ENCODE data around the gene RPS29. TPM values are rescaled to one million over a fixed set of nuclear protein-coding genes. Genes with fewer than 3 reads are reported as not detected.

The RPS29 gene
- total and polyA plus RNA-seq, 2 of the 13 experiments (the other 11 are each of a cell fraction or from before 2014, with no cell fraction given) = 4,303 to 8,215 TPM

GRCh38 chr14:49598485-49599300 is 12.5 kb upstream of the RPS29 start, which contains the start of gene LRR1 (continued):
- TF ChIP-seq SCMH1 (CRISPR knock-in tag; IDR thresholded peaks at IDR 0.05; ENCODE audit: borderline replicate concordance) = no peak
- TF ChIP-seq REST (IDR thresholded peaks at IDR 0.05; ENCODE audit: borderline replicate concordance in 1 of 2, low read depth in 1 of 2, low read length in 2 of 2) = 0 out of 4 replicates have a peak, but pooled peaks of 1 of the 2 experiments have one; percentile 19
- peak; percentile 96 for TF ChIP-seq UBTF (CRISPR knock-in tag; IDR thresholded peaks at IDR 0.05)
- TF ChIP-seq ZNF33B (CRISPR knock-in tag; IDR thresholded peaks at IDR 0.05) = 0 out of 2 replicates have a peak, but pooled peaks have one; percentile 42
- TF ChIP-seq CREM (IDR thresholded peaks at IDR 0.05) = peak; percentile 47; the same call in 1 of the 2 replicates
- TF ChIP-seq CREM (CRISPR knock-in tag; IDR thresholded peaks at IDR 0.05) = no peak
- peak; percentile 73; the same call in 1 of the 2 replicates for TF ChIP-seq IRF1 (CRISPR knock-in tag; IDR thresholded peaks at IDR 0.05; ENCODE audit: low read depth)
- no peak for TF ChIP-seq NONO (IDR thresholded peaks at IDR 0.05)
- peak; percentile 91 for TF ChIP-seq NONO (CRISPR knock-in tag; conservative IDR thresholded peaks at IDR 0.05)
- peak; percentile 79; the same call in 1 of the 2 replicates for TF ChIP-seq RNF2 (conservative IDR thresholded peaks at IDR 0.05; ENCODE audit: low read depth)
- no peak for TF ChIP-seq NR2F6 (IDR thresholded peaks at IDR 0.05)
- peak; percentile 14; the same call in 1 of the 2 replicates for TF ChIP-seq NR2F6 (CRISPR knock-in tag; IDR thresholded peaks at IDR 0.05)
- TF ChIP-seq DNMT1 (CRISPR knock-in tag; IDR thresholded peaks at IDR 0.05) = no peak
- peak; percentile 89; the same call in 1 of the 2 replicates for TF ChIP-seq YEATS4 (CRISPR knock-in tag; IDR thresholded peaks at IDR 0.05; ENCODE audit: borderline replicate concordance)
